Central memory CD8-positive, alpha-beta T cell (primary cell): ENCODE measurements around the gene MEDAG.

Experiments used
- ATAC-seq: fragments of 150-1000 bp; cut with Tn5 transposase; replicated peaks from 2 replicates; pipeline ENCODE4 v1.10.0; 2022; ENCODE audit warnings: mild to moderate bottlenecking, moderate FRiP score, moderate number of reproducible peaks; ENCODE audit not compliant: poor library complexity, severe bottlenecking; ENCODE audit errors: extremely low read depth
- DNase-seq, 2 donors: peaks; one replicate each; pipeline ENCODE4 v3.0.0; 2021; ENCODE audit warnings: low spot score in 2 of 2
- H3K27ac Mint-ChIP-seq: one replicate; pipeline ENCODE4 v1.8.0; 2022; ENCODE audit warnings: low read depth, mild to moderate bottlenecking, moderate library complexity, mixed read lengths
- H3K27me3 Mint-ChIP-seq: one replicate; pipeline ENCODE4 v1.8.0; 2022; ENCODE audit warnings: mixed read lengths
- H3K36me3 Mint-ChIP-seq: one replicate; pipeline ENCODE4 v1.8.0; 2022; ENCODE audit warnings: mild to moderate bottlenecking, moderate library complexity, mixed read lengths; ENCODE audit not compliant: insufficient read depth
- H3K4me1 Mint-ChIP-seq: one replicate; pipeline ENCODE4 v1.8.0; 2022; ENCODE audit warnings: mixed read lengths
- H3K4me3 Mint-ChIP-seq: one replicate; pipeline ENCODE4 v1.8.0; 2022; ENCODE audit warnings: mild to moderate bottlenecking, moderate library complexity, mixed read lengths
- H3K9me3 Mint-ChIP-seq: one replicate; pipeline ENCODE4 v1.8.0; 2022; ENCODE audit warnings: mixed read lengths

The MEDAG gene

GRCh38 chr13:30867089-30867669 lies 38.9 kb upstream of the MEDAG start:
- no peak overlapping the region for H3K4me3 Mint-ChIP-seq
- no peak overlapping the region for H3K27ac Mint-ChIP-seq
- no peak for ATAC-seq
- H3K27me3 Mint-ChIP-seq: peaks cover 39% of the 10 kb centered on the region
- H3K4me1 Mint-ChIP-seq: peaks cover 5% of the 10 kb centered on the region
- H3K9me3 Mint-ChIP-seq: no peaks in the 10 kb centered on the region
- no peak for DNase-seq
- no peaks in the 10 kb centered on the region for H3K36me3 Mint-ChIP-seq

- peaks cover 45% of the 10 kb centered on the region for H3K27me3 Mint-ChIP-seq
- peaks cover 5% of the 10 kb centered on the region for H3K4me1 Mint-ChIP-seq
- H3K27ac Mint-ChIP-seq: no peak overlapping the region
Measured at GRCh38 chr13:30868799-30869470, 37.1 kb upstream of the MEDAG start.

GRCh38 chr13:30869491-30869890 lies 36.6 kb upstream of the MEDAG start:
- no peak overlapping the region for H3K4me3 Mint-ChIP-seq
- no peak for DNase-seq
- ATAC-seq: no peak
- peaks cover 5% of the 10 kb centered on the region for H3K4me1 Mint-ChIP-seq
- no peak overlapping the region for H3K27ac Mint-ChIP-seq
- no peaks in the 10 kb centered on the region for H3K36me3 Mint-ChIP-seq
- no peaks in the 10 kb centered on the region for H3K9me3 Mint-ChIP-seq
- H3K27me3 Mint-ChIP-seq: peaks cover 51% of the 10 kb centered on the region

More at GRCh38 chr13:30868799-30869470, 37.1 kb upstream of the MEDAG start:
- no peaks in the 10 kb centered on the region for H3K36me3 Mint-ChIP-seq
- H3K4me3 Mint-ChIP-seq: no peak overlapping the region
- no peaks in the 10 kb centered on the region for H3K9me3 Mint-ChIP-seq
- DNase-seq: no peak
- ATAC-seq: no peak

GRCh38 chr13:30870049-30870884 lies 35.8 kb upstream of the MEDAG start:
- peak overlapping the region; percentile 41 for H3K27ac Mint-ChIP-seq
- ATAC-seq: no peak
- H3K9me3 Mint-ChIP-seq: no peaks in the 10 kb centered on the region
- H3K4me1 Mint-ChIP-seq: peaks cover 4% of the 10 kb centered on the region
- no peak overlapping the region for H3K4me3 Mint-ChIP-seq
- peaks cover 54% of the 10 kb centered on the region for H3K27me3 Mint-ChIP-seq
- H3K36me3 Mint-ChIP-seq: no peaks in the 10 kb centered on the region
- no peak for DNase-seq

GRCh38 chr13:30870916-30871587 lies 35.0 kb upstream of the MEDAG start:
- DNase-seq: no peak
- Mint-ChIP-seq H3K36me3 (no peaks in the 10 kb centered on the region), H3K27ac (no peak overlapping the region), H3K9me3 (no peaks in the 10 kb centered on the region), H3K27me3 (peaks cover 55% of the 10 kb centered on the region), H3K4me3 (no peak overlapping the region), H3K4me1 (no peaks in the 10 kb centered on the region)
- ATAC-seq: no peak

GRCh38 chr13:30871588-30872275 lies 34.3 kb upstream of the MEDAG start:
- Mint-ChIP-seq H3K27ac (no peak overlapping the region), H3K36me3 (no peaks in the 10 kb centered on the region), H3K4me1 (no peaks in the 10 kb centered on the region), H3K27me3 (peaks cover 55% of the 10 kb centered on the region), H3K4me3 (no peak overlapping the region), H3K9me3 (no peaks in the 10 kb centered on the region)
- no peak for ATAC-seq
- no peak for DNase-seq

- H3K4me3 Mint-ChIP-seq: no peak overlapping the region
- H3K27me3 Mint-ChIP-seq: peaks cover 55% of the 10 kb centered on the region
- H3K4me1 Mint-ChIP-seq: no peaks in the 10 kb centered on the region
- H3K36me3 Mint-ChIP-seq: no peaks in the 10 kb centered on the region
- no peak overlapping the region for H3K27ac Mint-ChIP-seq
- DNase-seq (no peak), ATAC-seq (no peak)
- no peaks in the 10 kb centered on the region for H3K9me3 Mint-ChIP-seq
Measured at GRCh38 chr13:30872276-30872594, 33.8 kb upstream of the MEDAG start.

GRCh38 chr13:30872685-30873461 lies 33.2 kb upstream of the MEDAG start:
- DNase-seq: no peak
- no peak for ATAC-seq
- no peaks in the 10 kb centered on the region for H3K36me3 Mint-ChIP-seq
- H3K27me3 Mint-ChIP-seq: peaks cover 55% of the 10 kb centered on the region
- H3K27ac Mint-ChIP-seq: no peak overlapping the region
- H3K4me1 Mint-ChIP-seq: no peaks in the 10 kb centered on the region
- H3K9me3 Mint-ChIP-seq: no peaks in the 10 kb centered on the region
- H3K4me3 Mint-ChIP-seq: no peak overlapping the region

GRCh38 chr13:30873499-30873898 lies 32.6 kb upstream of the MEDAG start:
- Mint-ChIP-seq H3K4me3 (no peak overlapping the region), H3K4me1 (no peaks in the 10 kb centered on the region), H3K27ac (no peak overlapping the region), H3K9me3 (no peaks in the 10 kb centered on the region), H3K36me3 (no peaks in the 10 kb centered on the region), H3K27me3 (peaks cover 55% of the 10 kb centered on the region)
- DNase-seq (no peak), ATAC-seq (no peak)

GRCh38 chr13:30874111-30874510 lies 32.0 kb upstream of the MEDAG start:
- Mint-ChIP-seq H3K9me3 (no peaks in the 10 kb centered on the region), H3K4me1 (no peaks in the 10 kb centered on the region), H3K4me3 (no peak overlapping the region), H3K27ac (no peak overlapping the region), H3K36me3 (no peaks in the 10 kb centered on the region), H3K27me3 (peaks cover 55% of the 10 kb centered on the region)
- no peak for ATAC-seq
- DNase-seq: no peak

- H3K27ac Mint-ChIP-seq: no peak overlapping the region
- no peaks in the 10 kb centered on the region for H3K9me3 Mint-ChIP-seq
Measured at GRCh38 chr13:30874561-30874960, 31.5 kb upstream of the MEDAG start.

GRCh38 chr13:30877335-30877734 lies 28.7 kb upstream of the MEDAG start:
- H3K9me3 Mint-ChIP-seq: no peaks in the 10 kb centered on the region
- no peak overlapping the region for H3K27ac Mint-ChIP-seq
- DNase-seq (no peak), ATAC-seq (no peak)
- H3K4me3 Mint-ChIP-seq: no peak overlapping the region
- H3K27me3 Mint-ChIP-seq: peaks cover 65% of the 10 kb centered on the region
- H3K4me1 Mint-ChIP-seq: no peaks in the 10 kb centered on the region
- no peaks in the 10 kb centered on the region for H3K36me3 Mint-ChIP-seq

More at GRCh38 chr13:30874561-30874960, 31.5 kb upstream of the MEDAG start:
- ATAC-seq (no peak), DNase-seq (no peak)
- Mint-ChIP-seq H3K4me3 (no peak overlapping the region), H3K36me3 (no peaks in the 10 kb centered on the region), H3K27me3 (peaks cover 55% of the 10 kb centered on the region), H3K4me1 (no peaks in the 10 kb centered on the region)
